ENCODE results near the gene SVIL. TPM values are rescaled to one million over a fixed set of nuclear protein-coding genes. Genes with fewer than 3 reads are reported as not detected.
"Not testable (repeated sequence)": the region's sequence is repeated elsewhere in the genome, so short reads cannot be mapped to it uniquely, and the experiment has no call there.

SVIL gene
- total RNA-seq, 4 donors from 2014 or later: 1,040 to 1,354 (median 1,121) TPM

GRCh38 chr10:29588629-29589421, 45.9 kb downstream of the SVIL start:
- TF ChIP-seq CTCF (IDR thresholded peaks at IDR 0.05 in 4 of 5, conservative IDR thresholded peaks at IDR 0.05 in 1 of 5) (no peak), POLR2A (IDR thresholded peaks at IDR 0.05) (peak; percentile 73)
- Histone ChIP-seq H3K27ac (peak overlapping the region; percentile 95 to 96 (median 96)), H3K9me3 (no peaks in the 10 kb centered on the region), H3K4me1 (peaks cover 85 to 91% of the 10 kb centered on the region in 2 donors), H3K4me3 (peak overlapping the region; percentile 9 to 34 (median 26)), H3K36me3 (no peaks in the 10 kb centered on the region), H3K27me3 (no peaks in the 10 kb centered on the region)
- intact Hi-C loops (cut with DNase I; ENCODE audit: low total_unique reads): no loop called here
- in situ Hi-C loops (cut with MboI; ENCODE audit: low sequenced_read_pairs in 4 of 4): no loop called here
- DNase-seq (peak; percentile 66 to 91), ATAC-seq (peak; percentile 19 to 43)

- intact Hi-C loops (cut with DNase I; ENCODE audit: low total_unique reads); in situ Hi-C loops (cut with MboI; ENCODE audit: low sequenced_read_pairs in 4 of 4); H3K36me3 ChIP-seq; H3K27me3 ChIP-seq; ATAC-seq; H3K9me3 ChIP-seq; DNase-seq: not testable (repeated sequence)
- Histone ChIP-seq H3K4me1 (peaks cover 85 to 90% of the 10 kb centered on the region in 2 donors), H3K4me3 (peak overlapping the region in 3 of 4 donors; percentile 3 to 23 (median 21)), H3K27ac (peak overlapping the region; percentile 95 to 96 (median 96))
Observed at GRCh38 chr10:29587750-29588628, 46.8 kb downstream of the SVIL start.

- intact Hi-C loops (cut with DNase I; ENCODE audit: low total_unique reads); H3K27me3 ChIP-seq; H3K9me3 ChIP-seq; in situ Hi-C loops (cut with MboI; ENCODE audit: low sequenced_read_pairs in 4 of 4); H3K36me3 ChIP-seq: not testable (repeated sequence)
- ATAC-seq (peak; percentile 52), DNase-seq (peak; percentile 86 to 97)
- peaks cover 85 to 90% of the 10 kb centered on the region in 2 donors for H3K4me1 ChIP-seq
- peak overlapping the region in 2 of 4 donors; percentile 15 to 16 for H3K4me3 ChIP-seq
- TF ChIP-seq POLR2A (IDR thresholded peaks at IDR 0.05): peak; percentile 30 to 61
- H3K27ac ChIP-seq: peak overlapping the region; percentile 95 to 96 (median 96)
Observed at GRCh38 chr10:29587102-29587749, 47.5 kb downstream of the SVIL start.

- TF ChIP-seq POLR2A (IDR thresholded peaks at IDR 0.05) (no peak), CTCF (IDR thresholded peaks at IDR 0.05 in 4 of 5, conservative IDR thresholded peaks at IDR 0.05 in 1 of 5) (no peak)
- Histone ChIP-seq H3K27ac (peak overlapping the region; percentile 95 to 96 (median 96)), H3K4me3 (peak overlapping the region in 3 of 4 donors; percentile 6 to 25 (median 15)), H3K4me1 (peaks cover 83 to 88% of the 10 kb centered on the region in 2 donors), H3K36me3 (no peaks in the 10 kb centered on the region), H3K9me3 (no peaks in the 10 kb centered on the region), H3K27me3 (no peaks in the 10 kb centered on the region)
- DNase-seq (no peak), ATAC-seq (no peak)
- in situ Hi-C loops (cut with MboI; ENCODE audit: low sequenced_read_pairs in 4 of 4) (no loop called here), intact Hi-C loops (cut with DNase I; ENCODE audit: low total_unique reads) (no loop called here)
Observed at GRCh38 chr10:29586509-29586908, 48.3 kb downstream of the SVIL start.

GRCh38 chr10:29585488-29585976, 49.2 kb downstream of the SVIL start:
- peak; percentile 48 to 52 for ATAC-seq
- TF ChIP-seq POLR2A (IDR thresholded peaks at IDR 0.05) (peak; percentile 43 to 60), CTCF (IDR thresholded peaks at IDR 0.05 in 4 of 5, conservative IDR thresholded peaks at IDR 0.05 in 1 of 5) (no peak)
- peak overlapping the region; percentile 95 to 96 (median 96) for H3K27ac ChIP-seq
- no peaks in the 10 kb centered on the region for H3K27me3 ChIP-seq
- H3K36me3 ChIP-seq: no peaks in the 10 kb centered on the region
- H3K9me3 ChIP-seq: no peaks in the 10 kb centered on the region
- in situ Hi-C loops (cut with MboI; ENCODE audit: low sequenced_read_pairs in 4 of 4): no loop called here
- peak overlapping the region in 2 of 4 donors; percentile 10 to 25 for H3K4me3 ChIP-seq
- intact Hi-C loops (cut with DNase I; ENCODE audit: low total_unique reads): no loop called here
- peaks cover 81 to 85% of the 10 kb centered on the region in 2 donors for H3K4me1 ChIP-seq
- peak; percentile 63 to 80 for DNase-seq
